HT1080 (cell line): ENCODE measurements around the gene SPOCK2. TPM values are rescaled to one million over a fixed set of nuclear protein-coding genes. Genes with fewer than 3 reads are reported as not detected.
A peak's percentile ranks its signal among the peaks of the same experiment; 100 is the strongest.

ENCODE experiments used
- DNase-seq: peaks from one replicate; pipeline ENCODE4 v3.0.0-alpha.2; 2015; ENCODE audit warnings: low read depth
- total RNA-seq: library from RNA; depleted of rRNA; stranded (reverse); fragments of >200 nt; shearing (Covaris generic); gene quantifications from 2 replicates; pipeline ENCODE4 v1.2.3, GENCODE V29; 2014

The SPOCK2 gene
- total RNA-seq, 1 experiment from 2014 or later = not detected

- DNase-seq = no peak
Observed at GRCh38 chr10:72058347-72058898, 29.9 kb downstream of the SPOCK2 start.

DNA sequence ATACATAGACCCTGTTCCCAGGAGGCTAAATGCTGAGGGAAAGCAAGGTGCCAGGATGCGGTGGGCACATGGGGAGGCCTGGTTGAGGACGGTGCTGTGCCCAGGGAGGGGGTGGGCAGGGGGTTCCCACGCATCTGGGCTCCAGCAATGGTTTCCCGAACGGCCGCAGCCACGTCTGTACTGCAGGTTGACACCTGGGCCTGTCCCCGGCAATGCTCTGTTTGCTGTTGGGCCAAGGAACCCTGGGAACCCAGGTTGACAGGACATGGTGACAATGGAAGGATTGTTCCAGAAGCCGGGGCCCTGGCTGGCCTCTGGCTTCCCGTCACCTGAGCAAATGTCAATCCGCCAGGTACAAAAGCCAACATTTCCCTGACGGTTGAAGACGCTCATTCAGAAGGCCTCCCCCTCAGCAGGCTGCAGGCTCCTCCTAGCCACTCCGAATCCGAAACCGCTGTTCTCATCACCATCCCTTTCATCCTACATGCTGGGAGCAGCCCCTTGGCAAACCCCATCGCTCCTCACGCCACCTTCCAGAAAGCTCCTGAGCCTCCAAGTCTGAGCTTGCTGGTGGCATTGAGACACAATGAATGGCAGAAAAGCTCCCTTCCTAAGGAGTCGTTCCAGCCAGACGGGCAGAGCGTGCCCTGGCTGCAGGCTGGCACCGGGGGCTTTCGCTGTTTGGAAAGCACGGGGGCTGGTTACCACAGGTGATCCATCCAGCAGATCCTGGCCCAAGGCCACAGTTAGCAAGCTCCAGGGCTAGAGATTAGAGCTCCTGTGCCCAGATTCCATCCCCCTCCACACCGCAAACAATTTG, 31.2 kb downstream of the SPOCK2 start:
- DNase-seq = no peak

GRCh38 chr10:72056113-72056512, 32.2 kb downstream of the SPOCK2 start:
- no peak for DNase-seq

GRCh38 chr10:72053690-72054089, 34.7 kb downstream of the SPOCK2 start:
- no peak for DNase-seq

- DNase-seq = no peak
Observed at GRCh38 chr10:72050873-72051272, 37.5 kb downstream of the SPOCK2 start.

DNA sequence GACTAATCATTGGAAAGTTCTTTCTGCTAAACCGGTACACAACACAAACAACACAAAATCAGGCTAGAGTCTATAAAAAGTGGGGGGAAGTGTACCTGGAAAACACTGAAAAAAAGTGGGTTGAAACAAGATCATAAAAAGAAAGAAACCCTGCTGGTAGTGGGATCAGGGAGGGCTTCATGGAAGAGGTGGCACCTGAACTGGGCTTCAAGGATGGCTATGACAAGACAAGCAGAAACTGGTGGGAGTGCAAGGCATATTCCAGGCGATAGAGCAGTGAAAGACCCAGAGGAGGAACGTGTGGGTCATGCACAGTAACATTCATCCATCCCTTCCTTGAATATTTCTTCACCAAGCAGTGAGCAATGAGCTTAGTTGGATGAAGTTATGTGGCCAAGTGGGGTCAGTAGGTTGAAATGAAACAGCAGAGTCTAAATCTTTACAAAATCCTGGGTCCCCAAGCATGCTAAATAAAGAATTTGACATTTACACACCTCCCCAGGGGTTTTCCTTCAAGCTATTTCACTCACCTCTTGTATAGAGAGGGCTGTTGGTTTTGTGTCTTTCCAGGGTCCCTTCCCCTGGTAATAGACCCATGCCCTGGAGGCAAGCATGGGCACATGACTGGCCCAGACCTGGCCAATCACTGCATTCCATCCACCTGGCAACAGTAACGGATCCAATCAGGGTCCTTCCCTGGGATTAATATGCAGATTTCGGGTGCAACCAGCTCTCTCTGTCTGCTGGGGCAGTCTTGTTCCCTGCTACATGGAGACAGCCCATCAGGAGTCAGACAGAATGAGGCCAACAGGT, 38.2 kb downstream of the SPOCK2 start:
- DNase-seq = no peak

- DNase-seq = no peak
Observed at GRCh38 chr10:72049472-72049871, 38.9 kb downstream of the SPOCK2 start.

GRCh38 chr10:72048450-72049124, 39.8 kb downstream of the SPOCK2 start:
- peak; percentile 89 for DNase-seq

- DNase-seq = no peak
Observed at GRCh38 chr10:72045586-72045985, 42.8 kb downstream of the SPOCK2 start.

DNA sequence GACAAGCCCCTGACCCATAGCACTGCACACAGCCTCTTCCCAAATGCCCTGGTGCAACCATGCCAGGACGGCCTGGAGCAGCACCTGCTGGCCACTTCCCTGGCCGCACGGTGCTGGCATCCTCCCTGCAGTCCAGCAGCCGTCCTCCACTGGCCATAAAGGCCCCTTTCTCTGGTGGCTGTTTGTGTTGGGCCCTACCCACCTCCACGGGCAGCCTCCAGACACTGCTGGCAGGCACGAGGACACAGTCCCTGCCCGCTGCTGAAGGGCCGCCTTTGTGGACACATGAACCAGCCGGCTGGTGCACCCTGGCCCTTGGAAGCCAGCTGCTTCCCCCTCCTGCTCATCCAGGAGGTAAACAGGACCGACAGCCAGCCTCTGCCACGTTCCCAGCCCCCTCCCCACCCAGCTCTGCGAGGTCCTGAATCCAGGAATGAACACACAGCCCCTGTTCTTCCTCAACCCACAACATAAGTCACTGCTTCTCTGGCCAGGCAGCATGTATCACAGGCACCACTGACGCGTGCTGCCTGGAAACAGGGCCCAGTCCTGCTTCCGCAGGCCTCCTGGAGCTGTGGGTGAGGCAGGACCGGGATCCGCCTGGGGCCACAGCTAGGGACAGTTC, 43.8 kb downstream of the SPOCK2 start:
- peak; percentile 57 for DNase-seq

- DNase-seq = no peak
Observed at GRCh38 chr10:72043016-72043834, 45.1 kb downstream of the SPOCK2 start.

GRCh38 chr10:72041491-72041890, 46.9 kb downstream of the SPOCK2 start:
- DNase-seq = no peak

GRCh38 chr10:72039377-72039776, 49.0 kb downstream of the SPOCK2 start:
- DNase-seq = no peak

GRCh38 chr10:72038458-72039001, 49.8 kb downstream of the SPOCK2 start:
- peak; percentile 22 for DNase-seq

DNA sequence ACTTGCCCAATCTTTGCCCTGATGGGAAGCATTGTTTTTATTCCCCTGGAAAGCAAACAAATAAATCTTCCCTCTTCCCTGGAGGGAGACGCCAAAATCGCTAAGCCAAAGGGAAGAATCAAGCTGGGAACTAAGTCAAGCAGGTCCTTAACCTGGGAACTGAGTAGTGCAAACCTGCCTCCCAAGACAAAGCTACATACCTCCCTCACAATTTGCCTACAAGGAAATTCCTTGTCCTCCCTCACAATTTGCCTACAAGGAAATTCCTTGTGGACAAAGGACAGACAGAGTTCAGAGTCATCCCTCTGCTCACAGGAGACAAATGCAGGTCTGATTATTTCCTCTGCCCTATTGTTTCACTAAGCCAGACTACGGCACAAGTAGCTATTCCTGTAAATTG, 50.5 kb downstream of the SPOCK2 start:
- no peak for DNase-seq

GRCh38 chr10:72037266-72037665, 51.1 kb downstream of the SPOCK2 start:
- no peak for DNase-seq

DNA sequence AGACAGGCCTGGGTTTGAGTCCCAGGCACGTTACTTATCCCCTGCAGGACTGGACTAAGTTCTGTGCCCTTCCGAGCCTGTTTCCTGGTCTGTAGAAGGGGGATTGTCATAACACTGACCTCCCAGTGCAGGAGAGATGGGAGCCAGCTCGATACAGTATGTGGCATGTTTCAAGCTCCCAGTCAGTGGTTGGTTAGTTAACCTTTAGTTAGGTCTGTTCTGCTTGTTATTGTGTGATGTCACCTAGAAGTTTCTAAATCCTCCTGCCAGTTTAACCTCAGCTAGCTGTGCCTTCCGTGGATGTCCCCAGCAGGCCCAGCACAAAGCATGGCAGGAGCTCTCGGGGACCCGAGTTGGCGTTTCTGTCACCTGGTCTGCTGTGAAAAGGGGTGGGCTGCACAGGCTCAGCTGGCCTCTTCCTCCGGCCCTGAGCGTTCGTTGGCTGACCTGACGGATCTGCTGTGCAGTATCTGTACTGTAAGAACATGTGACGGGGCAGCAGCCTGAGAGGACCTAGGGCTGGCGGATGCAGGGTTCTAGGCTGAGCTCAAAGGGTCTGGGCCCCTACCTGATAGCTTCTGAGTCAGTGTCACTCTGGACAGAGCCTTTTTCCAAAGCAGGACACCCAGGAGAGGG, 53.0 kb downstream of the SPOCK2 start:
- no peak for DNase-seq

GRCh38 chr10:72034761-72035160, 53.6 kb downstream of the SPOCK2 start:
- DNase-seq = no peak

DNA sequence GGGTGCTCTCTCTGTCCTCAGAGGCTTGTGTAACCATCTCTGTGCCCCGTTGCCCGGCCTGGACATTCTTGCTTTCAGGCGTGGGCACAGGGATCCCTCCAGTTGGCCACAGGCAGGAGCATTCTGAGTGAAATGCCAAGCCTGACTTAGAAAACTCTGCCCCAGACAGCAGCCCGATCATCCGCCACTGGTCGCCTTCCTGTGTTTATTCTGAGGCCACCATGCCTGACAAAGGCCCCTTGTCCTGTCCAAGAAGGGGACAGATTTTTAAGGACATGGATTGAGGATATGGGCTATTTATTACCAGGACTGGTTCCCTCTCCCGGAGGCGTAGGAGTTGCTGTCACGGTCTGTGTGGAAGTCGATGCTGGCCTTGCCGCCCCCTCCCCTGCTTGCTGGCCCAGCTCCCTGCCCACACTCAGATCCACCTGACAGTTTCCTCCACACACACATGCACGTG, 54.3 kb downstream of the SPOCK2 start:
- DNase-seq = no peak
